B cell (primary cell): ENCODE results near the gene GGTLC2.

Experiments used
- EZH2 ChIP-seq: IDR thresholded peaks from 2 replicates; pipeline ENCODE4 v1.6.1; 2012; ENCODE audit warnings: borderline replicate concordance, low read depth, mild to moderate bottlenecking, moderate library complexity, low read length; ENCODE audit not compliant: insufficient read depth, poor library complexity, severe bottlenecking
- TF ChIP-seq, protein P1 (sequence below): fragments of 200-600 bp; IDR thresholded peaks from one replicate; pipeline ENCODE4 v1.8.0; 2022; ENCODE audit warnings: antibody characterized with exemption, mild to moderate bottlenecking

- no peak for TF ChIP-seq EZH2
- TF ChIP-seq, protein P1, sequence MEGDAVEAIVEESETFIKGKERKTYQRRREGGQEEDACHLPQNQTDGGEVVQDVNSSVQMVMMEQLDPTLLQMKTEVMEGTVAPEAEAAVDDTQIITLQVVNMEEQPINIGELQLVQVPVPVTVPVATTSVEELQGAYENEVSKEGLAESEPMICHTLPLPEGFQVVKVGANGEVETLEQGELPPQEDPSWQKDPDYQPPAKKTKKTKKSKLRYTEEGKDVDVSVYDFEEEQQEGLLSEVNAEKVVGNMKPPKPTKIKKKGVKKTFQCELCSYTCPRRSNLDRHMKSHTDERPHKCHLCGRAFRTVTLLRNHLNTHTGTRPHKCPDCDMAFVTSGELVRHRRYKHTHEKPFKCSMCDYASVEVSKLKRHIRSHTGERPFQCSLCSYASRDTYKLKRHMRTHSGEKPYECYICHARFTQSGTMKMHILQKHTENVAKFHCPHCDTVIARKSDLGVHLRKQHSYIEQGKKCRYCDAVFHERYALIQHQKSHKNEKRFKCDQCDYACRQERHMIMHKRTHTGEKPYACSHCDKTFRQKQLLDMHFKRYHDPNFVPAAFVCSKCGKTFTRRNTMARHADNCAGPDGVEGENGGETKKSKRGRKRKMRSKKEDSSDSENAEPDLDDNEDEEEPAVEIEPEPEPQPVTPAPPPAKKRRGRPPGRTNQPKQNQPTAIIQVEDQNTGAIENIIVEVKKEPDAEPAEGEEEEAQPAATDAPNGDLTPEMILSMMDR: no peak
These were observed 19.7 kb downstream of the GGTLC2 start for GRCh38 chr22:22663861-22664800.
